Measurements from ENCODE around the gene CRYGA. TPM values are rescaled to one million over a fixed set of nuclear protein-coding genes. Genes with fewer than 3 reads are reported as not detected.

The CRYGA gene
- total RNA-seq, 2 donors from 2014 or later, result not detected

DNA sequence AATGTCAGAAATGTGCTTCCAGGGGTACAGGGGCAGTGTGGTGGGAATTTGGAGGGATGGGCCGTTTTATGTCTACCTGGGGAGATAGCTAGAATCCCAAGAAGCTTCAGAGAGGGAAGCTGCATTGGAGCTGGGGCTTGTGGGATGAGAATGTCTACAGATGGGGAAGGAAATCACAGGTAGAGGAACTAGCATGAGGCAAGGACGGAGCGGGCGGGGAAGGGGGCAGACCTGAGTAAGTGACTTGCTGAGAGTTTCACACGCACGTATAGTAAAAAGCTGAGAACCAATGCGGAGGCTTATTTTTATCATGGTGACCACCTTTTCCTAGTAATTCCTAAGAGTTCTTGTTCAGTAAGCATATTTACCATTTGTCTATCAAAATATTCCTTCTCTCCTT is 20.1 kb upstream of the CRYGA start:
- Histone ChIP-seq H3K36me3 (no peaks in the 10 kb centered on the region), H3K27me3 (replicated peaks; ENCODE audit: insufficient read depth) (no peaks in the 10 kb centered on the region), H3K4me3 (no peak overlapping the region), H3K9me3 (no peaks in the 10 kb centered on the region), H3K4me1 (replicated peaks) (no peaks in the 10 kb centered on the region), H3K27ac (no peak overlapping the region)
- intact Hi-C loops (cut with DNase I), result no loop called here
- WGBS, result 40% methylated on average over 7 of the region's 7 CpGs
- TF ChIP-seq POLR2A (IDR thresholded peaks at IDR 0.05) (no peak), POLR2AphosphoS5 (IDR thresholded peaks at IDR 0.05) (no peak)
- TF ChIP-seq, protein P1, sequence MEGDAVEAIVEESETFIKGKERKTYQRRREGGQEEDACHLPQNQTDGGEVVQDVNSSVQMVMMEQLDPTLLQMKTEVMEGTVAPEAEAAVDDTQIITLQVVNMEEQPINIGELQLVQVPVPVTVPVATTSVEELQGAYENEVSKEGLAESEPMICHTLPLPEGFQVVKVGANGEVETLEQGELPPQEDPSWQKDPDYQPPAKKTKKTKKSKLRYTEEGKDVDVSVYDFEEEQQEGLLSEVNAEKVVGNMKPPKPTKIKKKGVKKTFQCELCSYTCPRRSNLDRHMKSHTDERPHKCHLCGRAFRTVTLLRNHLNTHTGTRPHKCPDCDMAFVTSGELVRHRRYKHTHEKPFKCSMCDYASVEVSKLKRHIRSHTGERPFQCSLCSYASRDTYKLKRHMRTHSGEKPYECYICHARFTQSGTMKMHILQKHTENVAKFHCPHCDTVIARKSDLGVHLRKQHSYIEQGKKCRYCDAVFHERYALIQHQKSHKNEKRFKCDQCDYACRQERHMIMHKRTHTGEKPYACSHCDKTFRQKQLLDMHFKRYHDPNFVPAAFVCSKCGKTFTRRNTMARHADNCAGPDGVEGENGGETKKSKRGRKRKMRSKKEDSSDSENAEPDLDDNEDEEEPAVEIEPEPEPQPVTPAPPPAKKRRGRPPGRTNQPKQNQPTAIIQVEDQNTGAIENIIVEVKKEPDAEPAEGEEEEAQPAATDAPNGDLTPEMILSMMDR (IDR thresholded peaks at IDR 0.05), result no peak
- DNase-seq (ENCODE audit: low spot score), result no peak

DNA sequence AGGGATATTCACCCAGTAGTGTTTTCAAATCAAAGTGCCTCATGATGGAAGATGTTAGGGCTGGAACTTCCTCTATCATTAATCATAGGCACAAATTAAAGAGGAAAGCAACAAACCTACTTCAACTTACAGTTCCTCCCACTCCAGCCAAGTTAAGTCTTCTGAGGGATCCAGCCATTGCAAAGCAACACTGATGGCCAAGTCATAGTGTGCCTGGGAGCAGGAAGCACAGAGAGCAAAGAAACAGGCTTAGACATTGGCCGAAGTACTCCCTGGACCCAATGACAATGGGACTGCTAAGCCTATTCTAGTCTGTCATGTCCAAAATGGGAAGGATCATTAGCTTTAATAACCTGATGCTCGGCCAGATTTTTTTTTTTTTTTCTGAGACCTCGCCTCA is 19.4 kb upstream of the CRYGA start:
- no peak overlapping the region for H3K4me3 ChIP-seq
- H3K27me3 ChIP-seq (replicated peaks; ENCODE audit: insufficient read depth), result no peaks in the 10 kb centered on the region
- H3K27ac ChIP-seq, result no peak overlapping the region
- DNase-seq (ENCODE audit: low spot score), result no peak
- H3K9me3 ChIP-seq, result no peaks in the 10 kb centered on the region
- intact Hi-C loops (cut with DNase I), result no loop called here
- H3K4me1 ChIP-seq (replicated peaks), result no peaks in the 10 kb centered on the region
- 25% methylated on average over 3 of the region's 3 CpGs for WGBS
- no peaks in the 10 kb centered on the region for H3K36me3 ChIP-seq
- TF ChIP-seq POLR2AphosphoS5 (IDR thresholded peaks at IDR 0.05), result no peak
- TF ChIP-seq, protein P1 (IDR thresholded peaks at IDR 0.05), result no peak
- no peak for TF ChIP-seq POLR2A (IDR thresholded peaks at IDR 0.05)

DNA sequence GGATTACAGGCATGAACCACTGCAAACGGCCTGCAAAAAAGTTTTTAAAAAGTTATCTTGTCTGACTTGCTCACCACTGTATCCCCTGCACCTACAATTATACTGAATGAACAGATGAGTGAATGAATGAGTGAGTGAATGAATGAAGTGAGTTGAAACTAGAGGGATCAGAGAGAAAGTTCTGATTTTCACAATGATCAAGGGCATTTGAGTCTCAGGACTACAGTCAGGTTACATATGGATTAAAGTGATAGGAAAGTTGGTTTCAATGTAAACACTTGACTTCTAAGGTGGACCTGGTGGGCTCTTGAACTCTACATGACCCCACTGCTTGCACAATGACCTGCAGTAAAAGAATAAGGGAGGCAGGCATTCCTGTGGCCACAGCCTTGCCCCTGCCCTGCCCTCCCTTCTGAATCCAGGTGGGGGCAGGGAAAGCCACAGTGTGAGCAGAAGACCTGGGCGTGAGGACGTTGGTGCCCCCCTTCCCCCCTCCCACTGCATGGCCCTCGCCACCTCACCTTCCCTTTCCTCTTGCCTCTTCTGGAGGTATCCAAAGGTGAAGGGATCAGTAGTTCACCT is 15.7 kb upstream of the CRYGA start:
- Histone ChIP-seq H3K27me3 (replicated peaks; ENCODE audit: insufficient read depth) (no peaks in the 10 kb centered on the region), H3K36me3 (no peaks in the 10 kb centered on the region), H3K4me3 (no peak overlapping the region), H3K4me1 (replicated peaks) (no peaks in the 10 kb centered on the region), H3K27ac (no peak overlapping the region), H3K9me3 (no peaks in the 10 kb centered on the region)
- intact Hi-C loops (cut with DNase I), result no loop called here
- WGBS, result 72% methylated on average over 4 of the region's 4 CpGs
- TF ChIP-seq, protein P1 (IDR thresholded peaks at IDR 0.05), result no peak
- TF ChIP-seq POLR2A (IDR thresholded peaks at IDR 0.05) (no peak), POLR2AphosphoS5 (IDR thresholded peaks at IDR 0.05) (no peak)
- no peak for DNase-seq (ENCODE audit: low spot score)

DNA sequence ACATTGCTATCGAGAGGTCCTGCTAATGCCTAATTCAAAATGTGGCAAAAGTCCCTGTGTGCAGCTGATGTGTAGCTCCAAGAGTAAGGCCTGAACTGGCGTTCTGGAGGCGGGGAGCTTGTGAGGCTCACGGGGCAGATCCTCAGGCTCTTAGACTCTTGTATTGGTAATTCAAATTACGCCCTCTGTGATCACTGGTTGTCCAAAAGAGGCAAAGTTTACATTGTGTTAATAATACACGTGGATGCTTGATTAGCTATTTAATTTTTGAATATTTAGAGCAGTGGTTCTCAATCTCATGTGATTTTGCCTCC is 12.4 kb upstream of the CRYGA start:
- Histone ChIP-seq H3K36me3 (no peaks in the 10 kb centered on the region), H3K4me1 (replicated peaks) (no peaks in the 10 kb centered on the region), H3K4me3 (no peak overlapping the region), H3K9me3 (no peaks in the 10 kb centered on the region), H3K27ac (no peak overlapping the region), H3K27me3 (replicated peaks; ENCODE audit: insufficient read depth) (no peaks in the 10 kb centered on the region)
- TF ChIP-seq, protein P1 (IDR thresholded peaks at IDR 0.05), result no peak
- TF ChIP-seq POLR2AphosphoS5 (IDR thresholded peaks at IDR 0.05), result no peak
- no peak for DNase-seq (ENCODE audit: low spot score)
- intact Hi-C loops (cut with DNase I), result loop anchor here (1.0 kb wide), 1 partner anchor 79 kb away; no protein-coding TSS in a partner anchor
- WGBS, result 81% methylated on average over 6 of the region's 6 CpGs

DNA sequence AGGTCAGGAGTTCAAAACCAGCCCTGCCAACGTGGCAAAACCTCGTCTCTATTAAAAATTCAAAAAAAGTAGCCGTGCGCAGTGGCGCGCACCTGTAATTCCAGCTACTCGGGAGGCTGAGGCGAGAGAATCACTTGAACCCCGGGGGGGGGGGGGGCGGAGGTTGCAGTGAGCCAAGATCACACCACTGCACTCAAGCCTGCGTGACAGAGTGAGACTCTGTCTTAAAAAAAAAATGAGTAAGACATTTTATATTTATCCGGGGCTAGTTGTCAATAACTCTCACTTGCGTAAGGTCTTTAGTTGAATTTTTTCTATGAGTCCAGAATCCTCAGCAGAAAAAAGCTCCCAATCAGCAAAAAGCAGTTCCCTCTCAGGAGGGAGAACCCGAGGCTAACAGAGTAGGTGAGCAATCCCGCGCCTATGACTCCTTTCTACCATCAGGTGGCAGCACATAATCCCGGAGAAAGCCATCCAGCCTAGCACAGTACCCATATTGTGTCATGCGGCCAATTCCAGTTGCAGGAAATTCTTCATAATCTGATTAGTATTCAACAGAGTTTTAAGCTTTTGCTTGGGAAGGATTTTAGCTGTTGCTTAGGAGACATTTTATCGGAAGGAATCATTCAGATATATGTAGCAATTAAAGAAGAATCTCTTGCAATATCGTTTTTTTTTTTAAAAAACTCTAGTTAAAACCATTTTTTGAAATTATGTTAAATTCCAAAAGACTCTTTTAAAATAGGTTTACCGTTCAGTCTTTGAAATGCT is 11.9 kb upstream of the CRYGA start:
- Histone ChIP-seq H3K36me3 (no peaks in the 10 kb centered on the region), H3K4me3 (no peak overlapping the region), H3K27me3 (replicated peaks; ENCODE audit: insufficient read depth) (no peaks in the 10 kb centered on the region), H3K27ac (no peak overlapping the region), H3K4me1 (replicated peaks) (no peaks in the 10 kb centered on the region), H3K9me3 (no peaks in the 10 kb centered on the region)
- intact Hi-C loops (cut with DNase I), result loop anchor here (1.0 kb wide), 1 partner anchor 79 kb away; no protein-coding TSS in a partner anchor
- 39% methylated on average over 21 of the region's 21 CpGs for WGBS
- peak; percentile 74 for DNase-seq (ENCODE audit: low spot score)
- TF ChIP-seq POLR2AphosphoS5 (IDR thresholded peaks at IDR 0.05) (peak; percentile 53), POLR2A (IDR thresholded peaks at IDR 0.05) (no peak)
- TF ChIP-seq, protein P1 (IDR thresholded peaks at IDR 0.05), result peak; percentile 55 to 84 (median 76)

Measured in prostate gland (tissue), 2 donors.